HK-2 (cell line): Measurements from ENCODE around the gene ACSF3.

Experiments
- DNase-seq: peaks from one replicate; pipeline ENCODE4 v3.0.0-alpha.2; 2018; ENCODE audit not compliant: unreplicated experiment

Gene ACSF3

GRCh38 chr16:89093602-89094251, at the start of gene ACSF3:
Gene ACSF3 (plus strand): TSS chr16:89093852. CDS start chr16:89100682, 6,830 bp downstream.
- peak; percentile 60 for DNase-seq

GRCh38 chr16:89044418-89045180, 49.1 kb upstream of the ACSF3 start:
- DNase-seq, result no peak

- no peak for DNase-seq
Observed at GRCh38 chr16:89045181-89045815, 48.4 kb upstream of the ACSF3 start.

- DNase-seq, result no peak
Observed at GRCh38 chr16:89045881-89046280, 47.8 kb upstream of the ACSF3 start.

GRCh38 chr16:89046491-89046890, 47.2 kb upstream of the ACSF3 start:
- no peak for DNase-seq

GRCh38 chr16:89047331-89048089, 46.1 kb upstream of the ACSF3 start:
- no peak for DNase-seq

GRCh38 chr16:89048090-89048725, 45.4 kb upstream of the ACSF3 start:
- no peak for DNase-seq

- DNase-seq, result no peak
Observed at GRCh38 chr16:89048871-89049422, 44.7 kb upstream of the ACSF3 start.

GRCh38 chr16:89049484-89050118, 44.1 kb upstream of the ACSF3 start:
- no peak for DNase-seq

- DNase-seq, result no peak
Observed at GRCh38 chr16:89050119-89050867, 43.4 kb upstream of the ACSF3 start.

GRCh38 chr16:89050868-89051311, 42.8 kb upstream of the ACSF3 start:
- no peak for DNase-seq

- DNase-seq, result no peak
Observed at GRCh38 chr16:89051521-89052166, 42.0 kb upstream of the ACSF3 start.

GRCh38 chr16:89052191-89052889, 41.3 kb upstream of the ACSF3 start:
- DNase-seq, result no peak

- no peak for DNase-seq
Observed at GRCh38 chr16:89052890-89053724, 40.5 kb upstream of the ACSF3 start.

- DNase-seq, result no peak
Observed at GRCh38 chr16:89053725-89054029, 40.0 kb upstream of the ACSF3 start.

GRCh38 chr16:89054261-89054661, 39.4 kb upstream of the ACSF3 start:
- no peak for DNase-seq

- DNase-seq, result no peak
Observed at GRCh38 chr16:89054714-89055113, 38.9 kb upstream of the ACSF3 start.

- no peak for DNase-seq
Observed at GRCh38 chr16:89055313-89055712, 38.3 kb upstream of the ACSF3 start.
